Measurements from ENCODE around the gene YPEL2.
A peak's percentile ranks its signal among the peaks of the same experiment; 100 is the strongest.

Gene YPEL2

DNA sequence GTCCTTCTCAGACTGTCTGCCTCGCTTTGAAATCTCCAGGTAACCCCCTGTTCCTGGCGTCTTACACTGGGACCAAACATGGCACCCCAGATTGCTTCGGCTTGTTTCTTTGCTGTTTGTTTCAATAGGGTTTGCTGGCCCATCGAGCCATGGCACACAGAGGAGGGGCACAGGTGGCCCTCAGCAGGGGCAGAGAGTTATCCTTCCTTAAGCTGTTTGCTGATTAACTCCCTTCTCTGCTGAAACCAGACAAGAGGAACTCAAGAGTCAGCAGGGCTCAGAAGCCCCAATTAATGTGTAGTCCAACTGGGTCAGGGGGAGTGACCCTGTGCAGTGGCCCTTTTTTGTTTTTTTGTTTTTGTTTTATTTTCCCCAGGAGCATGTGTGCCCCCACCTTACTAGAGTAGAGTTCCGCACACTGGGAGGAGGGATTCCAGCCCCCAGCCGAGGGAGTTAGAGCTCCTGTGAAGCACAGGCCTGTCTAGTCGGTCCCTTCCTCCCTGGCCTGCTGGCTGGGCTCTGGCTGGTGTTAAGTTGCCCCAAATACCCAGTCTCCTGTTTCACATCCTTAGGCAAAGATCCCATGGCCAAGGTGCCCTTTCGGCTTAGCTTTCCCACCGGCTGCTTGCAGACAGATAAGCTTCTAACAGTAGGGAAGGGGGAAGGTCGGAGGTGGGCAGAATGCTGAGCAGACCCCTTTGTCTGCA lies 39.3 kb downstream of the YPEL2 start:
- peak overlapping the region; percentile 98 for H3K27ac Mint-ChIP-seq
- no peaks in the 10 kb centered on the region for H3K9me3 Mint-ChIP-seq
- peak; percentile 35 for DNase-seq
- TF ChIP-seq CTCF (IDR thresholded peaks at IDR 0.05), result no peak
- H3K4me1 Mint-ChIP-seq, result peaks cover 99% of the 10 kb centered on the region
- peak overlapping the region; percentile 67 for H3K4me3 Mint-ChIP-seq
- H3K36me3 Mint-ChIP-seq (ENCODE audit: low read depth), result peaks cover 4% of the 10 kb centered on the region
- H3K27me3 Mint-ChIP-seq (ENCODE audit: low read depth, poor library complexity), result peaks cover 5% of the 10 kb centered on the region

- no peaks in the 10 kb centered on the region for H3K9me3 Mint-ChIP-seq
- no peak for TF ChIP-seq CTCF (IDR thresholded peaks at IDR 0.05)
- H3K4me1 Mint-ChIP-seq, result peaks cover 99% of the 10 kb centered on the region
- H3K27ac Mint-ChIP-seq, result peak overlapping the region; percentile 98
- H3K36me3 Mint-ChIP-seq (ENCODE audit: low read depth), result peaks cover 4% of the 10 kb centered on the region
- peak overlapping the region; percentile 67 for H3K4me3 Mint-ChIP-seq
- peaks cover 8% of the 10 kb centered on the region for H3K27me3 Mint-ChIP-seq (ENCODE audit: low read depth, poor library complexity)
- no peak for DNase-seq
Measured at GRCh38 chr17:59371416-59372100, 40.1 kb downstream of the YPEL2 start.

- H3K36me3 Mint-ChIP-seq (ENCODE audit: low read depth), result peaks cover 4% of the 10 kb centered on the region
- peaks cover 8% of the 10 kb centered on the region for H3K27me3 Mint-ChIP-seq (ENCODE audit: low read depth, poor library complexity)
- peak overlapping the region; percentile 98 for H3K27ac Mint-ChIP-seq
- H3K4me1 Mint-ChIP-seq, result peaks cover 94% of the 10 kb centered on the region
- no peak for DNase-seq
- H3K9me3 Mint-ChIP-seq, result no peaks in the 10 kb centered on the region
- no peak for TF ChIP-seq CTCF (IDR thresholded peaks at IDR 0.05)
- peak overlapping the region; percentile 67 for H3K4me3 Mint-ChIP-seq
Measured at GRCh38 chr17:59372138-59372751, 40.8 kb downstream of the YPEL2 start.

DNA sequence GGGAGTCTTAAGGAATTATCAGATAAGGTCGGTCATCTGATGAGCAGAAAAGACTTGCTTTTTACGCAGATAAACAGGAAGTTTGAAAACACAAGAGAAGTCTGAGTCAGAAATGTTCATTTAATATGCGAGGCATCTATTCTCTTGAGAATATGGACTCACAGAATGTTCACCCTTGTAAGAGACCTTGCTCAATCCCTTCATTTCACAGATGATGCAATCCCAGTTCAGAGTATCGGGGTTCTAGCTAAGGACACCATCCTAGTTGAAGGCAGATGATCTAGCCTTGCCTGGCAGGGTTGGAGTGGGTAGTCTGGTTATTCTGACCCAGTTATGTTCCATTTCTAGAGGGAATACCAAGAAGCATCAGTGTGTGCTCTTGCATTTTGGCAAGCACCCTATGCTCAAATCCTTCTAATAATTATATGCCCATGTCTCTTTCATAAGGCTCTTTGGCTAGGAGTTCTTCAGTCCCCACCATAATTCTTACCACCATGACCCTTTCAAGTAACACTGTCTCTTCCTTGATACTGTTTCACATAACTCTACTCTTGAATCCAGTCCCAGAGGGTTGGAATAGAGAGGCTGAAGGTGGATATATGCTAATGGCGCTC lies 42.5 kb downstream of the YPEL2 start:
- H3K36me3 Mint-ChIP-seq (ENCODE audit: low read depth), result peaks cover 4% of the 10 kb centered on the region
- H3K27me3 Mint-ChIP-seq (ENCODE audit: low read depth, poor library complexity), result peaks cover 8% of the 10 kb centered on the region
- no peak overlapping the region for H3K4me3 Mint-ChIP-seq
- peak overlapping the region; percentile 95 for H3K27ac Mint-ChIP-seq
- no peaks in the 10 kb centered on the region for H3K9me3 Mint-ChIP-seq
- H3K4me1 Mint-ChIP-seq, result peaks cover 94% of the 10 kb centered on the region
- no peak for DNase-seq
- no peak for TF ChIP-seq CTCF (IDR thresholded peaks at IDR 0.05)

DNA sequence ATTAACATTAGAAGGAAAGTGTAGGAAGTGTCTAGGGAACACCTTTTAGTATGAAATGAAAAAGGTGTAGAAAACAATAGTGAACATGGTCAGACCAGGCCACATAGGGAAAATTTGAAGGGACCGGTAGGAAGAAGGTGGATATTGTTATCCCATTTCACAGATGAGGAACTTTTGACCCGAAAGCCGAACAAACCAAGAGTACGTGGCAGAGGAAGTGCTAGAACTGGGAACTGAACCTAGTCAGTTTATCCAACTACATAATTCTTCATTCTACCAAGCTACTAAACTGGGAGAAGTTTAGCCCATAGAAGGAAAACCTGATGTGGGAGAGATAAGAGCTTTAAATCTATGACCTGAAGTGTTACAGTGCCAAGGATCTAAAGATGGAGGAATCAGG lies 43.2 kb downstream of the YPEL2 start:
- peaks cover 94% of the 10 kb centered on the region for H3K4me1 Mint-ChIP-seq
- TF ChIP-seq CTCF (IDR thresholded peaks at IDR 0.05), result no peak
- H3K4me3 Mint-ChIP-seq, result no peak overlapping the region
- no peak for DNase-seq
- no peaks in the 10 kb centered on the region for H3K9me3 Mint-ChIP-seq
- H3K36me3 Mint-ChIP-seq (ENCODE audit: low read depth), result peaks cover 4% of the 10 kb centered on the region
- no peak overlapping the region for H3K27ac Mint-ChIP-seq
- H3K27me3 Mint-ChIP-seq (ENCODE audit: low read depth, poor library complexity), result peaks cover 8% of the 10 kb centered on the region

Measured in nephron progenitor cell (in vitro differentiated cells).